Measurements from ENCODE around the gene ZNF423.

The ZNF423 gene

DNA sequence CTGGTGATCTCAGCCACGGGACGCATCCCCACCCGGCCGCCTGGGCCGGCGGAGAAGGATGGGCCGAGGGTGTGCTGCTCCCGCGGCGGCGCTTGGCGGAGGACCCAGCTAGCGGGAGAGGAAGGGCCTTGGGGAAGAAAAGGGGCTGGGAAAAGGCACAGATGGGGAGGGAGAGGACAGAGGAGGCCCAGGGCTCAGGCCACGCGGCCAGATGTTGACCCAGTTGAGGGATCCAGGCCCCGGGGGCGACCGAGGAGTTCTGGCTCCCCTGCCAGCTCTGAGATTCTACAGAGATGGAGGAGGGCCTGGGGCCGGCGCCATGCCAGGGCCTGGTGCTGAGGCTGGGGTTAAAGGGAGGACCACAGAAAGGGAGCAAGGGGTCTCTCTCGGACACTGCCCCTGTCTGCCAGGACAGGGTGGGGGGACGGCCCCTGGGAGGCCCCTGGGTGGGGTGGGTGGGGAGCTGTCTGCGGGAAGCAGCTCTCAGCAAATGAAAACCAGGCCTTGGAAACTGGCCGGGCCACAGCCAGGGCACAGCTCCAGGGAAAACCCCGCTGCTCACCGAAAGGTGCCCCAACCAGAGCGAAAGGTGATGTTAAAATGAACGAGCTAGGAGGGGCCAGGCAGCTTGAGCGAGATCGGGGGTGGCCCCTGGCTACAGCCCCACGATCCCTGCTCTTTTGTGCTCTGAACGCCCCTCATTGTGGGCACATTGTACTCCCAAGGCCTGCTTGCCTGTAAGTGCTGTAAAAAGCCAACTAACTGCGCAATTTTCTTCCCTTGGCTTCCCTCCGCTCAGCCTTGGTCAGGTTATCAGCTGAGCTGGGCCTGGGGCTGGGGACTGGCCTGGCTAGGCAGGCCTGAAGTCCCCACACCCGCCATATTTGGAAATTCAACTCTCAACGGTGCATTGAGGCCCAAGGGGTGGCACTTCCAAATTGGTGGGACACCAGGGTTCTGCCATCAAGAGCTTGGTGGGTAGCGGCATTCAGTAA, 191.4 kb downstream of the ZNF423 start:
- Histone ChIP-seq H3K4me1 (ENCODE audit: low read length) (no peaks in the 10 kb centered on the region), H2AFZ (ENCODE audit: low read length) (no peak overlapping the region), H3F3A (ENCODE audit: insufficient read depth, low read length) (no peaks in the 10 kb centered on the region), H3K4me3 (ENCODE audit: low read length) (no peak overlapping the region), H3K27me3 (replicated peaks; ENCODE audit: insufficient read depth, low read length) (peaks cover 29% of the 10 kb centered on the region), H3K36me3 (replicated peaks; ENCODE audit: insufficient read depth, low read length) (no peaks in the 10 kb centered on the region), H3K9ac (ENCODE audit: low read length) (no peak overlapping the region), H4K20me1 (ENCODE audit: insufficient read depth, low read length) (no peaks in the 10 kb centered on the region), H3K9me2 (replicated peaks; ENCODE audit: insufficient read depth, low read length) (no peaks in the 10 kb centered on the region), H3K4me2 (ENCODE audit: low read depth, low read length) (no peak overlapping the region), H3K27ac (ENCODE audit: low read length) (no peak overlapping the region), H3K9me3 (replicated peaks; ENCODE audit: insufficient read depth, low read length) (no peaks in the 10 kb centered on the region), H3K79me2 (ENCODE audit: low read length) (no peaks in the 10 kb centered on the region)
- TF ChIP-seq EZH2phosphoT487 (IDR thresholded peaks at IDR 0.05; ENCODE audit: low read length) (no peak), CTCF (IDR thresholded peaks at IDR 0.05; ENCODE audit: low read length) (no peak), EZH2 (optimal IDR thresholded peaks at IDR 0.05; ENCODE audit: low read depth, low read length) (no peak)
- DNase-seq = no peak

DNA sequence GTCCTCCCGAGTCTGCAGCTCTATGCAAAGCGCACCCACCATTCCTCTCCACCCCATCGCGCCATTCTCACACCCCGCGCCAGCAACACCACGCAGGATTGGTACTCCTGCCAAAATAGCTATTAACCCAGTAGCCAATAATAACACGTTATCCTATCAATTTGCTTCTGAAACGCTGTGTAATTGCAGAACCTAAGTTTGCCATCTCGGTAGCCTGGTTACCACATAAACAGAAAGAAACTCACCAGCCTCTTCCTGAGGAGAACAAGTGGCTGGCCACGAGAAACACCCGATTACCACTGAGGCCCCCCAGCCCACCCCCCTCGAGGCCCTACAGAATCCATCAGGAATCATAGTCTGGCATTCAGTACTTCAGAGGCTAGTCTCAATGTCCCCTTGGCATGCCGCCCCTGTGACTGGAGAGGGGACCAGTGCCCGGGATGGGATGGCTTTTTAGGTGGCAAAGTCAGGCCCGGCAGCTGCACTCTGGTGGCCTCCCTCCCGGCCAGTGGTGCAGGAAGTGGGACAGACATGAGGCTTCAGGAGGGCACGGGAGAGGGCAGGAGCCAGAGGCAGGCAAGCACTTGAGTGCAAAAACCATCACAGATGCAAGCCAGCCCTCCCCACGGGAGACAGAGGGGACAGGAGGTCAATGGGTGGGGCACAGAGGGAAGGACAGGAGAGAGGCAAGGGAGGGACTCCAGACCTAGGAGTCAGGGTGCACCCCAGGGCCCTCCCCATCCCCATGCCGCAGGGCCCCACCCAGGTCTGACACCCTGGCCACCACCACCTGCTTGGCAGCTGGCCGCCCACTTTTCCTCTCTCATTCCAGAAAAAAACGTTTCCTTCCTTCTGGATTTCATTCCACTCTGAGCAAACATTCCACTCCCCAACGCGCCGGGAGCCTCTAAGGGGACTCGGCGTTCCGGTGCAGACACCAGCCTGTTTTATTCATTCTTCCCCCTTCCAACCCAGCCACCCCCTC, 192.5 kb downstream of the ZNF423 start:
- no peak for DNase-seq
- no peak overlapping the region for H3K4me3 ChIP-seq (ENCODE audit: low read length)
- no peaks in the 10 kb centered on the region for H4K20me1 ChIP-seq (ENCODE audit: insufficient read depth, low read length)
- H3K36me3 ChIP-seq (replicated peaks; ENCODE audit: insufficient read depth, low read length) = no peaks in the 10 kb centered on the region
- no peaks in the 10 kb centered on the region for H3K4me1 ChIP-seq (ENCODE audit: low read length)
- peaks cover 29% of the 10 kb centered on the region for H3K27me3 ChIP-seq (replicated peaks; ENCODE audit: insufficient read depth, low read length)
- H3F3A ChIP-seq (ENCODE audit: insufficient read depth, low read length) = no peaks in the 10 kb centered on the region
- no peaks in the 10 kb centered on the region for H3K79me2 ChIP-seq (ENCODE audit: low read length)
- no peak overlapping the region for H2AFZ ChIP-seq (ENCODE audit: low read length)
- H3K9ac ChIP-seq (ENCODE audit: low read length) = no peak overlapping the region
- no peaks in the 10 kb centered on the region for H3K9me3 ChIP-seq (replicated peaks; ENCODE audit: insufficient read depth, low read length)
- no peaks in the 10 kb centered on the region for H3K9me2 ChIP-seq (replicated peaks; ENCODE audit: insufficient read depth, low read length)
- TF ChIP-seq EZH2phosphoT487 (IDR thresholded peaks at IDR 0.05; ENCODE audit: low read length) (no peak), EZH2 (optimal IDR thresholded peaks at IDR 0.05; ENCODE audit: low read depth, low read length) (no peak), CTCF (IDR thresholded peaks at IDR 0.05; ENCODE audit: low read length) (no peak)
- H3K4me2 ChIP-seq (ENCODE audit: low read depth, low read length) = no peak overlapping the region
- H3K27ac ChIP-seq (ENCODE audit: low read length) = no peak overlapping the region

- Histone ChIP-seq H4K20me1 (ENCODE audit: insufficient read depth, low read length) (no peaks in the 10 kb centered on the region), H3K27me3 (replicated peaks; ENCODE audit: insufficient read depth, low read length) (peaks cover 29% of the 10 kb centered on the region), H3K79me2 (ENCODE audit: low read length) (no peaks in the 10 kb centered on the region), H3K4me1 (ENCODE audit: low read length) (no peaks in the 10 kb centered on the region), H3K9me2 (replicated peaks; ENCODE audit: insufficient read depth, low read length) (no peaks in the 10 kb centered on the region), H2AFZ (ENCODE audit: low read length) (no peak overlapping the region), H3K9me3 (replicated peaks; ENCODE audit: insufficient read depth, low read length) (no peaks in the 10 kb centered on the region), H3K9ac (ENCODE audit: low read length) (no peak overlapping the region), H3K27ac (ENCODE audit: low read length) (no peak overlapping the region), H3K36me3 (replicated peaks; ENCODE audit: insufficient read depth, low read length) (no peaks in the 10 kb centered on the region), H3K4me3 (ENCODE audit: low read length) (no peak overlapping the region), H3K4me2 (ENCODE audit: low read depth, low read length) (no peak overlapping the region), H3F3A (ENCODE audit: insufficient read depth, low read length) (no peaks in the 10 kb centered on the region)
- no peak for DNase-seq
- TF ChIP-seq EZH2 (optimal IDR thresholded peaks at IDR 0.05; ENCODE audit: low read depth, low read length) = no peak
- TF ChIP-seq CTCF (IDR thresholded peaks at IDR 0.05; ENCODE audit: low read length) = no peak
- no peak for TF ChIP-seq EZH2phosphoT487 (IDR thresholded peaks at IDR 0.05; ENCODE audit: low read length)
Measured at GRCh38 chr16:49662569-49662968, 193.3 kb downstream of the ZNF423 start.

Measured in MM.1S (cell line).